Immature natural killer cell (primary cell): ENCODE measurements around the gene RTCB. TPM values are rescaled to one million over a fixed set of nuclear protein-coding genes. Genes with fewer than 3 reads are reported as not detected.
"Not testable (repeated sequence)": the region's sequence is repeated elsewhere in the genome, so short reads cannot be mapped to it uniquely, and the experiment has no call there.

ENCODE experiments used
- DNase-seq, 3 donors: peaks; one replicate each; pipeline ENCODE4 v3.0.0; 2022; ENCODE audit warnings: mixed read lengths in 1 of 3
- H3K27ac Mint-ChIP-seq, 6 donors: one replicate each; pipeline ENCODE4 v1.8.0; 2020; ENCODE audit warnings: mixed read lengths in 6 of 6, mild to moderate bottlenecking in 5 of 6, inconsistent platforms in 4 of 6, moderate library complexity in 3 of 6
- H3K27me3 Mint-ChIP-seq, 3 donors: one replicate each; pipeline ENCODE4 v1.8.0; 2020 to 2021; ENCODE audit warnings: low read depth in 3 of 3, mild to moderate bottlenecking in 3 of 3, mixed read lengths in 3 of 3, moderate library complexity in 3 of 3, inconsistent platforms in 1 of 3
- H3K36me3 Mint-ChIP-seq, 3 donors: one replicate each; pipeline ENCODE4 v1.8.0; 2020; ENCODE audit warnings: mixed read lengths in 3 of 3, inconsistent platforms in 2 of 3, mild to moderate bottlenecking in 2 of 3
- H3K4me1 Mint-ChIP-seq, 2 donors: one replicate each; pipeline ENCODE4 v1.8.0; 2020; ENCODE audit warnings: inconsistent platforms in 2 of 2, mild to moderate bottlenecking in 2 of 2, mixed read lengths in 2 of 2, moderate library complexity in 1 of 2
- H3K4me3 Mint-ChIP-seq, 5 donors: one replicate each; pipeline ENCODE4 v1.8.0; 2020; ENCODE audit warnings: mild to moderate bottlenecking in 5 of 5, mixed read lengths in 5 of 5, inconsistent platforms in 3 of 5, moderate library complexity in 3 of 5
- H3K9me3 Mint-ChIP-seq, 6 donors: one replicate each; pipeline ENCODE4 v1.8.0; 2020; ENCODE audit warnings: mild to moderate bottlenecking in 6 of 6, mixed read lengths in 6 of 6, inconsistent platforms in 4 of 6, moderate library complexity in 3 of 6
- polyA plus RNA-seq, 3 donors: library from polyadenylated mRNA; unstranded; fragments of 300-500 nt; fragmentation: Illumina TruSeq; gene quantifications; one replicate each; pipeline ENCODE4 v1.2.3, GENCODE V29; 2021

Gene RTCB
- polyA plus RNA-seq, 3 donors from 2014 or later = 110 to 189 (median 115) TPM

DNA sequence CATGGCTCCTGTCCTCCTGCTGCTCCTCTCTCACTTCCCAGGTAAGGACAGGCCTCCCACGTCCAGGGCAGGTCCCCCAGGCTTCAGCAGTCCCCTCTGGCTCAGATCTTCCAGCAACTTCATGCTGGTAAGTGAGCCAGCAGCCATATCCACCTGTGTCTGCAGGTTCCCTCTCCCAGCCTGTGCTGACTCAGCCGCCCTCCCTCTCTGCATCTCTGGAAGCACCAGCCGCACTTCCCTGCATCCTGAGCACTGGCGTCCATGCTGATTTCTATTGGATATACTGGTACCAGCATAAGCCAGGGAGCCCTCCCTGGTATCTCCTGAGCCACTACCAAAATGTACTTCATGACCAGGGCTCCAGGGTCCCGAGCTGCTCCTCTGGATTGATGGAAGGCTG is 35.4 kb downstream of the RTCB start:
- Mint-ChIP-seq H3K4me1 (no peaks in the 10 kb centered on the region), H3K9me3 (no peaks in the 10 kb centered on the region), H3K4me3 (no peak overlapping the region), H3K36me3 (peaks cover 0 to 4% (median 0%) of the 10 kb centered on the region in 3 donors), H3K27me3 (peaks cover 0 to 5% (median 3%) of the 10 kb centered on the region in 3 donors), H3K27ac (no peak overlapping the region)
- no peak for DNase-seq

DNA sequence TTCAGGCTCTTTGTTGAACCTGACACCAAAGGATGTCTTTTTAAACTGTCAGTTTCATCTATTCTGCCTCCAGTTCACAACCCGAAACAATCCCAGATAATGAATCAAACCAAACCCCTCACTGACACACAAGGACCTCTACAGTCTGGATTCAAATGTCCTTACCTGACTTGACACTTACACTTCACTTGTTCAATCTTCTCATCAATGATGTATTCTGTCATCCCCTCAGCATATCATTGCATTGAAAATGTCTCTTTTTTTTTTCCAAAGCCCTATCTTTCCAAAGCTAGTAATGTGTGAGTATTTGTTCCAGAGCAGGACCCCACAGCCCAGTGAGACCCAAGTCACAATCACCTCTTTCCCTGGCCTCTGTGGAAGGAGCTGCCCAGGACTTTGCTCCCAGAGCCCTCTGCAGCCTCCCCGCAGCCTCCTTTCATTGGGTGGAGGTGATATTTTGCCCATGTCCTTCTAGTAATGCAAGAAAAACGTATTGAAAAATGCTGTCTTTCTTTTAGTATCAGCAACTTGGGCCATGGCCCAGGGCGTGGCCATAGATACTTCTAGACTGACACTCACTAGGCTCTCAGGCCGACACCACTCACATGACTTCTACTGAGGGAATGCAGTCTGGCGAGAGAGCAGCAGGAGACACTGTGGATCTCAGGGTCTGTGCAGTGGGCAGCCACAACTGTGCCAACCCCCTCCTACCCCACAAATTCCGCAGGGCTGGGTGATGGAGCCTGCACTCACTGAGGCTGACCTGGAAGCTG is 36.2 kb downstream of the RTCB start:
- Mint-ChIP-seq H3K27ac (no peak overlapping the region), H3K27me3 (peaks cover 2 to 5% (median 3%) of the 10 kb centered on the region in 3 donors), H3K4me3 (no peak overlapping the region), H3K4me1 (no peaks in the 10 kb centered on the region), H3K36me3 (no peaks in the 10 kb centered on the region), H3K9me3 (no peaks in the 10 kb centered on the region)
- no peak for DNase-seq

DNA sequence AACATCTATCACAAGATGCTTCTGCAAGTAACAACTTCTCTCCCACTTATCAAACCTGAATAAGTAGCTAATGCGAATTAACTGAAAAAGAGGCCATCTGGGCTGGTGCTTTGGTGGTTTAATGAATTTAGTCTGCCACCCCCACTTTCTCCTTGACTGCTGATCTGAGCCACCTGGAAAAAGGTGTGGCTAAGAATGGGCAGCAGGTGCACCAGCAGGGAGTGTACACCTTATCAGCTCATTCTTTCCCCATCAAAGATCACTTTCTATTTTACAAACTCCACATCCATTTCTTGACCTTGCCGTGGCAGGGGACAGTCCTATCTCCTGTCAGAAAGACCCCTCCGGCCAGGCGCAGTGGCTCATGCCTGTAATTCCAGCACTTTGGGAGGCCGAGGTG is 47.8 kb downstream of the RTCB start:
- DNase-seq = no peak
- Mint-ChIP-seq H3K4me1 (no peaks in the 10 kb centered on the region), H3K36me3 (peaks cover 0 to 4% (median 3%) of the 10 kb centered on the region in 3 donors), H3K27ac (no peak overlapping the region), H3K4me3 (no peak overlapping the region), H3K27me3 (peaks cover 0 to 7% (median 6%) of the 10 kb centered on the region in 3 donors), H3K9me3 (no peaks in the 10 kb centered on the region)

DNA sequence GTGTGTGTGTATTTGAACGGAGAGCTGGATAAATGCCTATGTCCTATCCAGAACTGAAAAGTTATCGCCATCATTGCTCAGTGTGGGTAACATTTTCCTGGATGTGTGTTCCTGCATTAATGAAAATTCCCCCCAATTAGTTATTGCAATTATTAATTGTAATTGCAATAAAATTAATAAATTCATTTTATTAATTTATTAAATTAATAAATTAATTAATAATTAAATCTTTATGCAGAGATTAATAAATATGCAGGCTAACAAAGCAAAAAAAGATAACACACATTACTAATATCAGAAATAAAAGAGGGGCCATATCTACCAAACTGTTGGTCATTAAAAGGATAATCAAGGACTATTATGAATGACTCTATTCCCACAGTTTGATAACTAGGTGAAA is 50.8 kb downstream of the RTCB start:
- H3K9me3 Mint-ChIP-seq = no peaks in the 10 kb centered on the region
- DNase-seq = no peak
- no peak overlapping the region for H3K4me3 Mint-ChIP-seq
- H3K36me3 Mint-ChIP-seq = peaks cover 0 to 4% (median 3%) of the 10 kb centered on the region in 3 donors
- no peaks in the 10 kb centered on the region for H3K4me1 Mint-ChIP-seq
- peaks cover 2 to 4% (median 2%) of the 10 kb centered on the region in 3 donors for H3K27me3 Mint-ChIP-seq
- H3K27ac Mint-ChIP-seq = no peak overlapping the region

DNA sequence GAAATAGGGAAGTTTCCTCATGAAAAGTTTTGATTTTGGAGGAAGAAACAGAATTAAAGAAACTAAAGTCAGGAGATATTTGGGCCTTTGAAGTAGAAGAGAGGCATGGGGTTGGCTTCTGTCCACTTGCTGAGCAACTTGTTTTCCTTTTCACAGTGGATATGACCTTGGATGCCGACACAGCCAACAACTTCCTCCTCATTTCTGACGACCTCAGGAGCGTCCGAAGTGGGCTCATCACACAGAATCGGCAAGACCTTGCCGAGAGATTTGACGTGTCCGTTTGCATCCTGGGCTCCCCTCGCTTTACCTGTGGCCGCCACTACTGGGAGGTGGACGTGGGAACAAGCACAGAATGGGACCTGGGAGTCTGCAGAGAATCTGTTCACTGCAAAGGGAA is 52.0 kb downstream of the RTCB start:
- not testable (repeated sequence) for H3K36me3 Mint-ChIP-seq, H3K4me3 Mint-ChIP-seq, DNase-seq, H3K9me3 Mint-ChIP-seq, H3K4me1 Mint-ChIP-seq, H3K27me3 Mint-ChIP-seq, H3K27ac Mint-ChIP-seq

DNA sequence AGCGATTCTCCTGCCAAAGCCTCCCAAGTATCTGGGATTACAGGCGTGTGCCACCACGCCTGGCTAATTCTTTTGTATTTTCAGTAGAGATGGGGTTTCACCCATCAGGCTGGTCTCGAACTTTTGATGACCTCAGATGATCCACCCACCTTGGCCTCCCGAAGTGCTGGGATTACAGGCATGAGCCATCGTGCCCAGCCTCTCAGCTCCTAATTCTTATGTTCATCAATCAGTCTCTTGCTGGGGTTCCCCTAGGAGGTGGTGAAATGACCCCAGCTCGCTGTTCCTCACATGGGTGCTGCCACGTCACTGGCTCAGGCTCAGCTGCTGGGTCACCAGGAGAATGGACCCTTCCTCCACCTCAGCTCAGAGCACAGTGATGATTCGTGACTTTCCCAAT is 54.5 kb downstream of the RTCB start, which contains the start of gene RFPL3:
TSS of gene RFPL3 (plus strand) at position 301 of the 400 bp plus-strand sequence. CDS start 205 bp downstream, outside the sequence.
- not testable (repeated sequence) for H3K9me3 Mint-ChIP-seq, H3K4me1 Mint-ChIP-seq, H3K36me3 Mint-ChIP-seq, H3K27ac Mint-ChIP-seq, H3K4me3 Mint-ChIP-seq, H3K27me3 Mint-ChIP-seq, DNase-seq

DNA sequence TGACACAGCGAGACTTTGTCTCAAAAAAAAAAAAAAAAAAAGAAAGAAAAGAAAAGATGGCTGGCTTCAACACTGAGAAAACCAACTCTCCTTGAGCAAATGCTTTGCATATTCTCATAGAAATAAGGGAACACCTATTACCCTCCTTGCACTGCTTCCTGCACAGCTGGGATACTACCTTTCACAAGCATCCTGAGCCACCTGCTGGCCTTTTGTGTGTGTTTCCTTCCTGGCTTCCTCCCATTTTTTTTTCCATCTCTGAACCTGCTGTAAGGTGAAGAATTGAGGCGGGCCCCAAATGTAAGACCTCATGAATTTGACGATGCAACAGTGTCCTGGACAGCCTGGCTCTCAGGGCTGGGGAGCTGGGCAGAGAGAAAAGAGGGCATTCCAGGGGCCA is 56.3 kb downstream of the RTCB start:
- no peaks in the 10 kb centered on the region for H3K4me1 Mint-ChIP-seq
- H3K27ac Mint-ChIP-seq = no peak overlapping the region
- H3K27me3 Mint-ChIP-seq = peaks cover 2 to 6% (median 4%) of the 10 kb centered on the region in 3 donors
- H3K36me3 Mint-ChIP-seq = peaks cover 0 to 4% (median 3%) of the 10 kb centered on the region in 3 donors
- peaks cover 0 to 2% (median 0%) of the 10 kb centered on the region in 6 donors for H3K9me3 Mint-ChIP-seq
- no peak overlapping the region for H3K4me3 Mint-ChIP-seq
- DNase-seq = no peak

DNA sequence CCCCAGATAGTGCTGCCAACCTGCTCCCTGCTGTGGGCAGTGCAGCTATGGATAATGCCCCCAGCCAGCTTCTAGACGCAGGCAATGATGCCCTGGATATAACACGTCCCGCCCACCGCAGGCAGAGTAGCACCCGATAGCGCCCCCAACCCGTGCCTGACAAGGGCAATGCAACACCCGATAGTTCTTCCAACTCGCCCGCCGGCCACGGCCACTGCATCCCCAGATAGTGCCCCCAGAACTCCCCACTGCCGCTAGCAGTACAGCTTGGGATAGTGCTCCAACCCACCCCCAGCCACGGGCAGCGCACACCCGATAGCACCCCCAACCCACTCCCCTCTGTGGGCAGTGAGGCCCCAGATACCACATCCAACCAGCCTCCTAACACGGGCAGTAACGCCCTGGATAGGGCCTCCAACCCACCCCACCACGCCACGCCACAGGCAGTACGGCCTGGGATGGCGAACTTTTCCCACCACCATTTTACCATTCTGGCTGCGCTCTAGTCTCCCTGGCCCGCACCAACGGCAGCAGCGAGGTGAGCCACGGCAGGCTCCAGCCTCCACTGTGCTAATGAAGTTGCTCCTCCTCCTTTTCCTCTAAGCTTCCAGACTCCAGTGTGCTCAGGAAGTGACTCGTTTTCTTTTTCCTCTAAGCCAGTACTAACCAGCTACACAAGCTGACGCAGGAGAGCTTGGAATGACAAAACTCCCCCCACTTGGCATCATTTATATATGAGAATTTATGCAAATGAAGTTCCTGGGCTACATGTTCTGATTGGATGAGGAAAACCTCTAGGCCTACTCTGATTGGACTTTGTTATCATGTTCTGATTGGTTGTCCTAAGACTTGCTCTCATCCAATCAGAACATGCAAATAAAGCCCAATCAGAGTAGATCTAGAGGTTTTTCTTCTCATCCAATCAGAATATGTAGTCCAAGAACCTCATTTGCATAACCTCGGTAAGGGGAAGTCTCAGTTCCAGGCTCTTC is 57.4 kb downstream of the RTCB start:
- Mint-ChIP-seq H3K4me3 (no peak overlapping the region), H3K4me1 (no peaks in the 10 kb centered on the region), H3K9me3 (peaks cover 0 to 2% (median 0%) of the 10 kb centered on the region in 6 donors), H3K27ac (no peak overlapping the region), H3K27me3 (peaks cover 2 to 6% (median 4%) of the 10 kb centered on the region in 3 donors), H3K36me3 (no peaks in the 10 kb centered on the region)
- DNase-seq = no peak

DNA sequence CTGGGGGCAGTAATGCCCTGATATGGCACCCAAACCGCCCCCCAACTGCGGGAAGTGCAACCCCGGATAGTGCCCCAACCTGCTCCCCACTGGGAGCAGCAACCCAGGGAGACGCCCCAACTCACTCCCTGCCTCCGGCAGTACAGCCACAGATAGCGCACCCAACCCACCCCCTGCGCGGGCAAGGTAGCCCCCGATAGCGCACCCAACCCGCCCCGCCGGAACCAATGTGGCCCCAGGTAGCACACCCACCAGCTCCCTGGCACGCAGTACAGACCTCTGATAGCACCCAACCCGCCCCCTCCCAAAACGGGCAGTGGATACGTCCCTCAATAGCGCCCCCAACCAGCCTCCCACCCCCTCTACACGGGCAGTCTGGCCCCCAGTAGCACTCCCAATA is 58.2 kb downstream of the RTCB start:
- Mint-ChIP-seq H3K9me3 (peaks cover 0 to 2% (median 0%) of the 10 kb centered on the region in 6 donors), H3K4me3 (no peak overlapping the region), H3K27ac (no peak overlapping the region), H3K27me3 (peaks cover 2 to 6% (median 4%) of the 10 kb centered on the region in 3 donors), H3K4me1 (no peaks in the 10 kb centered on the region), H3K36me3 (no peaks in the 10 kb centered on the region)
- no peak for DNase-seq

DNA sequence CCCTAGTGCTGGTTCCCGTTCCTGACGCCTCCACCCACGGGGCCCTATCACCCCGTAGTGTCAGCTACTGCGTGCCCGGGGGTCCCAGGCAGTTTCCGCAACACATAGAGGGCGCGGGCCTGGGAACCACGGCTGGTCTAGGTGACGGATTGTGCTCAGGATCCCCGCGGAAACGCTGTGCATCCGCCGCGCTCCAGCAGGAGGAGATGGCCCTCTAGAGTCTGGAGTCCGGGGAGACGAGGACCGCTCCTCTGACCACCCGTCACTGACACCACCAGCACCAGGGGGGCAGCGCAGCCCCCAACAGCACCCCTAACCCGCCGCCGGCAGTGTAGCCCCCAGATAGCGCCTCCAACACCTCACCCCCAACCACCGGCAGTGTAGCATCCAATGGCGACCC is 58.8 kb downstream of the RTCB start:
- H3K36me3 Mint-ChIP-seq = no peaks in the 10 kb centered on the region
- H3K27ac Mint-ChIP-seq = no peak overlapping the region
- H3K9me3 Mint-ChIP-seq = peaks cover 0 to 2% (median 0%) of the 10 kb centered on the region in 6 donors
- no peak overlapping the region for H3K4me3 Mint-ChIP-seq
- DNase-seq = no peak
- H3K4me1 Mint-ChIP-seq = no peaks in the 10 kb centered on the region
- H3K27me3 Mint-ChIP-seq = peaks cover 2 to 6% (median 4%) of the 10 kb centered on the region in 3 donors

DNA sequence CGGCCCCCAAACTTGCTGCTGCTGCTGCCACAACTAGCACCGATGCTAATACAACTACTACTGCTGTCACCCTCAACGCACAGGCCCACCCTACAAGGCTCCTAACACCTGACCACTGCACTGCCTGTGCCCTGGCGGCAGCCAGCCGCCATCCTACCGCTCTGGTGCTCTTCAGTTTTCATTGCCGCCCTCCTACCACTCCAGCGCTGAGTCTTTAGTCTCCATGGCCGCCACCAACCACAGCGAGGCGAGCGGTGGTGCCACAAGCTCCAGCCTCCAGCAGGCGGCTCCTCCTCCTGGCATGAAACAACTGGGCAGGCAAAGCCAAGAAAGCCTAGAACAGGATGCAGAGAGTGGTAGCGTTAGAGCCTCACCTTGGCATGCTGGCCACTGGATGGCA is 59.4 kb downstream of the RTCB start:
- Mint-ChIP-seq H3K4me3 (no peak overlapping the region), H3K9me3 (peaks cover 0 to 2% (median 0%) of the 10 kb centered on the region in 6 donors), H3K27ac (no peak overlapping the region), H3K4me1 (no peaks in the 10 kb centered on the region), H3K36me3 (no peaks in the 10 kb centered on the region), H3K27me3 (peaks cover 2 to 6% (median 4%) of the 10 kb centered on the region in 3 donors)
- no peak for DNase-seq

DNA sequence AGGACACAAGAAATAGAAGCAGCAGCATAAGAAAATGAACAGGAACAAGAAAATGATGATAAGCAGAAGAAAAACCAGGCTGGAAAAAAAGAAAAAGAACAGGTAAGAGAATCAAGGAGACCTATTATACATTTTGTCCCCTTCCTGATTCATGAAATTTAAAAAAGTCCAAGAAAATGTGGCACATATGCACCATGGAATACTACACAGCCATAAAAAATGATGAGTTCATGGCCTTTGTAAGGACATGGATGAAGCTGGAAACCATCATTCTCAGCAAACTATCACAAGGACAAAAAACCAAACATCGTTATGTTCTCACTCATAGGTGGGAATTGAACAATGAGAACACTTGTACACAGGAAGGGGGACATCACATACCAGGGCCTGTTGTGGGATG is 60.2 kb downstream of the RTCB start:
- not testable (repeated sequence) for DNase-seq, H3K27ac Mint-ChIP-seq, H3K4me3 Mint-ChIP-seq, H3K4me1 Mint-ChIP-seq, H3K9me3 Mint-ChIP-seq, H3K27me3 Mint-ChIP-seq, H3K36me3 Mint-ChIP-seq

DNA sequence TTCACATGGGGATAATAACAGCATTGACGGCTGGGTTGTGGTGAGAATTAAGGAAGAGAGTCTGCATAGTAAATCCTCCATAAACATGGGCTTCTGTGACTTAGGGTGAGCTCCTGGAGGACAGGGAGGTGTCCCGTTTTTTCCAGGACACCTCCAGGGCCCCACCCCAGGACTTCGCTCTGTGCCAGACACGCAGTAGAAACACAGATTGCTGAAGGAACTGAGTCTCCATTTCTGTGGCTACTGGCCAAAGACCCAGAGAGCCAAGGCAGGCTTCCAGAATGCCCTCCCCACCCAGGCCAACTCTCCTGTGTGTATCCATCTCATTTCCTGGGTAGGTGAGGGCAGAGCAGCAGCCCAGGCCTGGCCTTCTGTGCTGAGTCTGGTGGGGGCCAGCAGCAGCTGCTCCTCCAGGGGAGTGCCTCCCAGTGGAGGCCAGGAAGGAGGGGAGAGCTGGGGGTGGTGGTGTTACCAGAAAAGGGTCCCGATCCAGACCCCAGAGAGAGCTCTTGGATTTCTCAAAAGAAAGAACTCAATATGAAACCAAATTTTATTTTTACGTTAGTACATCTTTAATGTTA is 63.9 kb downstream of the RTCB start:
- Mint-ChIP-seq H3K27ac (no peak overlapping the region), H3K4me3 (no peak overlapping the region), H3K36me3 (no peaks in the 10 kb centered on the region), H3K9me3 (peaks cover 0 to 2% (median 0%) of the 10 kb centered on the region in 6 donors), H3K4me1 (peaks cover under 1 to 9% of the 10 kb centered on the region in 2 donors), H3K27me3 (peaks cover 0 to 10% (median 6%) of the 10 kb centered on the region in 3 donors)
- DNase-seq = no peak
